Gastroesophageal sphincter (tissue), 4 donors: ENCODE measurements around the gene DDIT3. TPM values are rescaled to one million over a fixed set of nuclear protein-coding genes. Genes with fewer than 3 reads are reported as not detected.
A peak's percentile ranks its signal among the peaks of the same experiment; 100 is the strongest.

Source experiments
- ATAC-seq: fragments of 150-250 bp; one replicate; pipeline ENCODE4 v1.9.1; 2016; ENCODE audit warnings: mild to moderate bottlenecking, moderate library complexity
- H3K27ac ChIP-seq, 4 donors: fragments of 200-600 bp; sonication (generic) in 3 of 4; 1 replicate in 3 of 4; 2 replicates in 1 of 4; pipeline ENCODE4 v1.5.1; 2016 to 2019
- H3K27me3 ChIP-seq: fragments of 200-600 bp; sonication (generic); one replicate; pipeline ENCODE4 v1.5.1; 2019
- H3K36me3 ChIP-seq, 2 donors: fragments of 200-600 bp; sonication (generic); one replicate each; pipeline ENCODE4 v1.5.1; 2019; ENCODE audit warnings: control low read depth in 1 of 2
- H3K4me1 ChIP-seq, 3 donors: fragments of 200-600 bp; sonication (generic); 1 replicate in 2 of 3; 2 replicates in 1 of 3; pipeline ENCODE4 v1.5.1; 2016 to 2019; ENCODE audit warnings: control low read depth in 2 of 3
- H3K4me3 ChIP-seq, 2 donors: fragments of 200-600 bp; sonication (generic); one replicate each; pipeline ENCODE4 v1.5.1; 2019; ENCODE audit warnings: mild to moderate bottlenecking in 1 of 2, moderate library complexity in 1 of 2
- H3K9me3 ChIP-seq, 3 donors: fragments of 200-600 bp; sonication (generic); one replicate each; pipeline ENCODE4 v1.5.1; 2017 to 2019; ENCODE audit warnings: control low read depth in 2 of 3
- EP300 ChIP-seq: sonication (generic); formaldehyde crosslinking; IDR thresholded peaks from one replicate; pipeline ENCODE4 v1.6.1; 2017; ENCODE audit warnings: antibody characterized with exemption, mild to moderate bottlenecking
- POLR2A ChIP-seq, 2 donors: fragments of 450-650 bp; IDR thresholded peaks; one replicate each; pipeline ENCODE4 v1.6.1; 2017; ENCODE audit warnings: antibody characterized with exemption in 2 of 2, mild to moderate bottlenecking in 2 of 2, moderate library complexity in 1 of 2
- POLR2AphosphoS5 ChIP-seq: sonication (generic); formaldehyde crosslinking; IDR thresholded peaks from one replicate; pipeline ENCODE4 v1.6.1; 2017; ENCODE audit warnings: antibody characterized with exemption
- WGBS, 2 donors: methylation state at CpG; one replicate each; pipeline ENCODE4 v1.1.5; 2018; ENCODE audit warnings: low coverage in 1 of 2; 5-methylcytosine and 5-hydroxymethylcytosine counted together
- total RNA-seq, 4 donors: library from RNA; depleted of rRNA; stranded (reverse); fragments of >200 nt; gene quantifications; one replicate each; pipeline ENCODE4 v1.1.0, GENCODE V29; 2016
- TF ChIP-seq, protein P1 (sequence below), 4 experiments: fragments of 200-600 bp in 2 of 4; fragments of 450-650 bp in 2 of 4; sonication (generic) in 1 of 4; IDR thresholded peaks; one replicate each; pipeline ENCODE4 v1.5.1; 2017 to 2019; ENCODE audit warnings: antibody characterized with exemption in 4 of 4, mild to moderate bottlenecking in 2 of 4, moderate library complexity in 2 of 4

DDIT3 gene
- total RNA-seq, 4 donors from 2014 or later = 17.7 to 41.2 (median 36.5) TPM

GRCh38 chr12:57534250-57534649 is 13.9 kb upstream of the DDIT3 start:
- Histone ChIP-seq H3K4me1 (peaks cover 0 to 11% (median 0%) of the 10 kb centered on the region in 3 donors), H3K27ac (no peak overlapping the region), H3K4me3 (no peak overlapping the region), H3K9me3 (no peaks in the 10 kb centered on the region), H3K36me3 (peaks cover 0 to 93% of the 10 kb centered on the region in 2 donors), H3K27me3 (no peaks in the 10 kb centered on the region)
- no peak for ATAC-seq
- 90 to 95% methylated on average over 2 to 5 of the region's 5 CpGs for WGBS, 2 donors
- TF ChIP-seq POLR2AphosphoS5 (no peak), POLR2A (IDR thresholded peaks at IDR 0.05) (no peak), EP300 (no peak)
- TF ChIP-seq, protein P1, sequence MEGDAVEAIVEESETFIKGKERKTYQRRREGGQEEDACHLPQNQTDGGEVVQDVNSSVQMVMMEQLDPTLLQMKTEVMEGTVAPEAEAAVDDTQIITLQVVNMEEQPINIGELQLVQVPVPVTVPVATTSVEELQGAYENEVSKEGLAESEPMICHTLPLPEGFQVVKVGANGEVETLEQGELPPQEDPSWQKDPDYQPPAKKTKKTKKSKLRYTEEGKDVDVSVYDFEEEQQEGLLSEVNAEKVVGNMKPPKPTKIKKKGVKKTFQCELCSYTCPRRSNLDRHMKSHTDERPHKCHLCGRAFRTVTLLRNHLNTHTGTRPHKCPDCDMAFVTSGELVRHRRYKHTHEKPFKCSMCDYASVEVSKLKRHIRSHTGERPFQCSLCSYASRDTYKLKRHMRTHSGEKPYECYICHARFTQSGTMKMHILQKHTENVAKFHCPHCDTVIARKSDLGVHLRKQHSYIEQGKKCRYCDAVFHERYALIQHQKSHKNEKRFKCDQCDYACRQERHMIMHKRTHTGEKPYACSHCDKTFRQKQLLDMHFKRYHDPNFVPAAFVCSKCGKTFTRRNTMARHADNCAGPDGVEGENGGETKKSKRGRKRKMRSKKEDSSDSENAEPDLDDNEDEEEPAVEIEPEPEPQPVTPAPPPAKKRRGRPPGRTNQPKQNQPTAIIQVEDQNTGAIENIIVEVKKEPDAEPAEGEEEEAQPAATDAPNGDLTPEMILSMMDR (IDR thresholded peaks at IDR 0.05) = no peak

DNA sequence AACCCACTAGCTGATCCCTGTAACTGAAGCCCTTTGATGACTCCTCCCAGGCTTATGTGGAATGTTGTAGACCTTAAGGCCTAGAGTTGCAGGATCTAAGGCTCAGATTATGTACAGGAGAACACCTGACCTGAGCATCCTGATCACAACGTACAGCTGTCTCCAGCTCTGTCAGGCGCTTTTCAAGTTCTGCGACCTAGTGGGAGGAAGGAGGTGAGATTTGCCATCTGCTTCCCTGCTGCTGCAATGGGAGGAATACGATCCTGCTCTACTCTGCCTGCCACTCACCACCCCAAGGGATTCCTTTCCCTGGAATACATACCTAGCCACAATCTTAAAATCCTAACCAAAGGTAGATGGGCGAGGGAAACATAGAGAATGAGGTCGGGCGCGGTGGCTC is 12.8 kb upstream of the DDIT3 start:
- Histone ChIP-seq H3K4me1 (peaks cover 0 to 16% (median 0%) of the 10 kb centered on the region in 3 donors), H3K4me3 (no peak overlapping the region), H3K9me3 (no peaks in the 10 kb centered on the region), H3K27ac (no peak overlapping the region), H3K36me3 (peaks cover 0 to 93% of the 10 kb centered on the region in 2 donors), H3K27me3 (no peaks in the 10 kb centered on the region)
- WGBS, 2 donors = 60 to 96% methylated on average over 1 to 7 of the region's 8 CpGs
- ATAC-seq = no peak
- no peak for TF ChIP-seq POLR2A (IDR thresholded peaks at IDR 0.05)
- TF ChIP-seq POLR2AphosphoS5 = no peak
- TF ChIP-seq, protein P1 (IDR thresholded peaks at IDR 0.05) = no peak
- no peak for TF ChIP-seq EP300

DNA sequence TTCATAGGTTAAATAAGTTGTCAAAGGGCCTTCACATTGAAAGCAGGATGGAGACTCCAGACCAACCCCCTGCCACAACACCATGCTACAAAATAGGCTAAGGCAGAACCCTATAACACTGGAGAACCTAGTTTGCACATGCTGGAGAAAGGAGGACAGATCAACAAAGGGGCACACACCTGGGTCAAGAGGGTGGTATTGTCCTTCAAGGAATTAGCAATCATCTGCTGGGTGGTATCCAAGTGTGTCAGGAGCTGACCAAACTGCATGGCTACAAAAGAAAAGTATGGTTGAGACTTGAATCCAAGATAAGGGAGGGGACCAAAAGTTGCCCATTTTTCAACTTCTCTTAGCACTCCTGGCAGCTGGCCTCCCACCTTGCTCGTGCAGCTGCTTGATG is 11.5 kb upstream of the DDIT3 start:
- Histone ChIP-seq H3K36me3 (peaks cover 0 to 97% of the 10 kb centered on the region in 2 donors), H3K4me3 (no peak overlapping the region), H3K27ac (peak overlapping the region in 1 of 4 donors; percentile 10), H3K4me1 (peaks cover 0 to 16% (median 0%) of the 10 kb centered on the region in 3 donors), H3K9me3 (no peaks in the 10 kb centered on the region), H3K27me3 (no peaks in the 10 kb centered on the region)
- TF ChIP-seq EP300 (no peak), POLR2AphosphoS5 (no peak), POLR2A (IDR thresholded peaks at IDR 0.05) (no peak)
- TF ChIP-seq, protein P1 (IDR thresholded peaks at IDR 0.05) = no peak
- ATAC-seq = no peak
- no CpG with 5 or more reads among the region's 1 CpG for WGBS, 2 donors

DNA sequence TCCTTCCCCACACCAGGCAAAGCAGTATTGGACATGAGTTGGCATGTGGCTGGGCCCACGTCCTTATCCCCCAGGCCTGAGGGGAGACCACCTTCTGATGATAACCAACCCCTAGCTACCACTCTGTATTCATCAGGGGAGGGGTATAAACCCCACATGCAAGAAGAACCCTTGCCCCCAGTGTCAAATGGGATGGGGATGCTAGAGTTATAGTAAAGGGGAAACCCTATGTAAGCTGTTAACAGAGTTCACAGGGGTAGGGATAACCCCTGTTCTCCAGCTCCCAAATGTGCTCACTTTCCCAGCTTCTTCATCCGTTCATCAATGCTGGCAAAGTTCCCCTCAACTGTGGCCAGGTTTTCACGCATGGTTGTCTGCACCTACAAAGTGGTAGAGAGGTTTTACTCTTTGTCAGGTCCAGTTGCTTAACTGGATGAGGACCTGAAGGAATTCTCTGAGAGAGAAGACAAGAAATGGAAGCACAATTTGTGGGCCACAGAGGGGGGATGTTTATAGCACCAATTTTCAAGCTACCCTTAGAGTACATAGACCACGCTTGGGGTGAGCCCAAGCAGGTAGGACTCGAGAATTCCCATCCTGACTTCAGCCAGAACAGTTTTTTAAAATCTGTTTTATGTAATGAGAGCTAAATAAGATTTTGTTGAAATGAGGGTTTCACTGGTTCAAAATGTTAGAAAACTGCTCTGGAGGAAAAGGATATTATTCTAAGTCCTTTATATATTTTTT is 10.3 kb upstream of the DDIT3 start:
- H3K27ac ChIP-seq = peak overlapping the region in 1 of 4 donors; percentile 11
- no peak for TF ChIP-seq EP300
- no peak for TF ChIP-seq POLR2A (IDR thresholded peaks at IDR 0.05)
- TF ChIP-seq, protein P1 (IDR thresholded peaks at IDR 0.05) = no peak
- no peak for TF ChIP-seq POLR2AphosphoS5
- no peaks in the 10 kb centered on the region for H3K9me3 ChIP-seq
- no peak overlapping the region for H3K4me3 ChIP-seq
- peaks cover 0 to 23% (median under 1%) of the 10 kb centered on the region in 3 donors for H3K4me1 ChIP-seq
- ATAC-seq = no peak
- peaks cover 0 to 100% of the 10 kb centered on the region in 2 donors for H3K36me3 ChIP-seq
- WGBS, 2 donors = 56 to 88% methylated on average over 2 to 3 of the region's 5 CpGs
- H3K27me3 ChIP-seq = no peaks in the 10 kb centered on the region

GRCh38 chr12:57529831-57530230 is 9.5 kb upstream of the DDIT3 start:
- no peak for ATAC-seq
- peaks cover 0 to 30% (median 6%) of the 10 kb centered on the region in 3 donors for H3K4me1 ChIP-seq
- 30 to 60% methylated on average over 2 to 6 of the region's 6 CpGs for whole genome bisulfite sequencing, 2 donors
- H3K4me3 ChIP-seq = no peak overlapping the region
- TF ChIP-seq POLR2A (IDR thresholded peaks at IDR 0.05) (no peak), POLR2AphosphoS5 (no peak), EP300 (no peak)
- TF ChIP-seq, protein P1 (IDR thresholded peaks at IDR 0.05) = no peak
- no peaks in the 10 kb centered on the region for H3K27me3 ChIP-seq
- peaks cover 0 to 100% of the 10 kb centered on the region in 2 donors for H3K36me3 ChIP-seq
- peak overlapping the region in 2 of 4 donors; percentile 24 to 35 for H3K27ac ChIP-seq
- no peaks in the 10 kb centered on the region for H3K9me3 ChIP-seq
